SHP77 treated with DMSO at 0.1 percent for 48 hours (cell line): ENCODE results near the gene MOSPD2.

Experiments
- DNase-seq: peaks from one replicate; lab custom pipeline; 2025; lab: John Stamatoyannopoulos, UW

The MOSPD2 gene

GRCh38 chrX:14872851-14873675 is at the start of gene MOSPD2, which contains the start of gene FANCB:
MOSPD2 (plus strand) TSS chrX:14873421; CDS start chrX:14873529, 108 bp downstream.
FANCB (minus strand) TSS chrX:14873069; CDS start chrX:14865510, 7,559 bp downstream.
- peak; percentile 65 for DNase-seq

GRCh38 chrX:14825851-14826250 is 47.4 kb upstream of the MOSPD2 start:
- DNase-seq: no peak

GRCh38 chrX:14826319-14826718 is 46.9 kb upstream of the MOSPD2 start:
- DNase-seq: no peak

GRCh38 chrX:14829643-14830042 is 43.6 kb upstream of the MOSPD2 start:
- no peak for DNase-seq

GRCh38 chrX:14832151-14832550 is 41.1 kb upstream of the MOSPD2 start:
- DNase-seq: no peak

- no peak for DNase-seq
Observed at GRCh38 chrX:14832586-14832985, 40.6 kb upstream of the MOSPD2 start.

- no peak for DNase-seq
Observed at GRCh38 chrX:14837155-14837554, 36.1 kb upstream of the MOSPD2 start.

- no peak for DNase-seq
Observed at GRCh38 chrX:14843666-14844065, 29.6 kb upstream of the MOSPD2 start.

GRCh38 chrX:14851526-14851925 is 21.7 kb upstream of the MOSPD2 start:
- DNase-seq: no peak

- no peak for DNase-seq
Observed at GRCh38 chrX:14864631-14865030, 8.6 kb upstream of the MOSPD2 start.

GRCh38 chrX:14865201-14865600 is 8.0 kb upstream of the MOSPD2 start:
- DNase-seq: no peak

- no peak for DNase-seq
Observed at GRCh38 chrX:14871767-14872166, 1.5 kb upstream of the MOSPD2 start.

- no peak for DNase-seq
Observed at GRCh38 chrX:14872355-14872754, 866 bp upstream of the MOSPD2 start.

GRCh38 chrX:14873676-14874049 is 442 bp downstream of the MOSPD2 start:
- DNase-seq: no peak

GRCh38 chrX:14875624-14876023 is 2.4 kb downstream of the MOSPD2 start:
- no peak for DNase-seq

- DNase-seq: no peak
Observed at GRCh38 chrX:14883826-14884225, 10.6 kb downstream of the MOSPD2 start.

GRCh38 chrX:14884714-14885113 is 11.5 kb downstream of the MOSPD2 start:
- no peak for DNase-seq

GRCh38 chrX:14886252-14886651 is 13.0 kb downstream of the MOSPD2 start:
- DNase-seq: no peak

- DNase-seq: no peak
Observed at GRCh38 chrX:14896273-14896672, 23.1 kb downstream of the MOSPD2 start.

GRCh38 chrX:14897042-14897441 is 23.8 kb downstream of the MOSPD2 start:
- no peak for DNase-seq

GRCh38 chrX:14899607-14900006 is 26.4 kb downstream of the MOSPD2 start:
- no peak for DNase-seq

- DNase-seq: no peak
Observed at GRCh38 chrX:14902537-14902936, 29.3 kb downstream of the MOSPD2 start.

GRCh38 chrX:14903891-14904290 is 30.7 kb downstream of the MOSPD2 start:
- no peak for DNase-seq

GRCh38 chrX:14913241-14913640 is 40.0 kb downstream of the MOSPD2 start:
- DNase-seq: no peak
